Activated CD8-positive, alpha-beta memory T cell treated with anti-CD3 and anti-CD28 coated beads, Interleukin-2, amount 50 U/mL, for 24 hours (primary cell): ENCODE data around the gene GSS.

ENCODE experiments used
- DNase-seq: peaks from one replicate; pipeline ENCODE4 v3.0.0-alpha.2; 2020; ENCODE audit errors: extremely low read depth

The GSS gene

GRCh38 chr20:34946661-34947060 is 8.9 kb downstream of the GSS start:
- DNase-seq: no peak

- DNase-seq: no peak
These were observed 10.1 kb downstream of the GSS start for GRCh38 chr20:34945315-34946077.

- no peak for DNase-seq
These were observed 11.6 kb downstream of the GSS start for GRCh38 chr20:34943808-34944567.

- DNase-seq: no peak
These were observed 13.3 kb downstream of the GSS start for GRCh38 chr20:34942301-34942700.

- DNase-seq: no peak
These were observed 14.4 kb downstream of the GSS start for GRCh38 chr20:34941226-34941625.

- no peak for DNase-seq
These were observed 15.5 kb downstream of the GSS start for GRCh38 chr20:34940081-34940481.

GRCh38 chr20:34938466-34939163 is 17.0 kb downstream of the GSS start:
- DNase-seq: no peak

- no peak for DNase-seq
These were observed 23.8 kb downstream of the GSS start for GRCh38 chr20:34931771-34932170.

GRCh38 chr20:34928411-34928810 is 27.2 kb downstream of the GSS start:
- no peak for DNase-seq

- DNase-seq: no peak
These were observed 27.9 kb downstream of the GSS start for GRCh38 chr20:34927736-34928135.

- DNase-seq: no peak
These were observed 29.0 kb downstream of the GSS start for GRCh38 chr20:34926581-34926980.

- DNase-seq: no peak
These were observed 29.6 kb downstream of the GSS start for GRCh38 chr20:34925981-34926380.

- DNase-seq: no peak
These were observed 30.3 kb downstream of the GSS start for GRCh38 chr20:34925341-34925740.

GRCh38 chr20:34923414-34923813 is 32.2 kb downstream of the GSS start:
- DNase-seq: no peak

- DNase-seq: no peak
These were observed 32.8 kb downstream of the GSS start for GRCh38 chr20:34922654-34923381.

- no peak for DNase-seq
These were observed 34.2 kb downstream of the GSS start for GRCh38 chr20:34921436-34921835.

GRCh38 chr20:34920055-34920454 is 35.6 kb downstream of the GSS start:
- no peak for DNase-seq

GRCh38 chr20:34916774-34917354 is 38.7 kb downstream of the GSS start:
- no peak for DNase-seq

GRCh38 chr20:34915749-34916455 is 39.7 kb downstream of the GSS start:
- no peak for DNase-seq

GRCh38 chr20:34915131-34915530 is 40.5 kb downstream of the GSS start:
- no peak for DNase-seq
